Stimulated activated CD4-positive, alpha-beta T cell treated with anti-CD3 and anti-CD28 coated beads, TNF-alpha, amount 100 ng/mL, for 4 hours (primary cell): ENCODE data around the gene TNNT3.

ENCODE experiments used
- DNase-seq, 3 experiments: peaks; one replicate each; pipeline ENCODE4 v3.0.0-alpha.2; 2020; ENCODE audit warnings: low read depth in 3 of 3

TNNT3 gene

DNA sequence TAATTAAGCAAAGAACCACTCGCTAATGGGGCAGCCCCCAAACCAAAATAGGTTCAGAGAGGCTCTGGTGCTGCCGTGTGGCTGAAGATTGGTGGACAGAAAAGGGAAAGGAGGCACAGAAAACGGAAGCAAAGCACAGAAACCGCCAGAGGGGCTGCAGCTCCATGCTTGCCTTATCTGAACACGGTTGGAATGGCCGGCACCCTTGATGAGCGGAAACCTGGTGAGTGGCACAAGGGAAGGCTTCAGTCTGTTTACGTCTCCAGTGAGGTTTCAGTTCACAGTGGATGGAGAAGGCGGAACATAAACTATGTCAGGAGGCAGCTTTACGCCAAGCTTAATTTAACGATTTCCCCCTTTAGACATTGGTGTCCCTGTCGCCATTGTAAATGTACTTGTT is 22.6 kb upstream of the TNNT3 start:
- DNase-seq = no peak

- DNase-seq = no peak
These were observed 20.4 kb upstream of the TNNT3 start for GRCh38 chr11:1899090-1899489.

GRCh38 chr11:1899686-1900085 is 19.8 kb upstream of the TNNT3 start:
- no peak for DNase-seq

DNA sequence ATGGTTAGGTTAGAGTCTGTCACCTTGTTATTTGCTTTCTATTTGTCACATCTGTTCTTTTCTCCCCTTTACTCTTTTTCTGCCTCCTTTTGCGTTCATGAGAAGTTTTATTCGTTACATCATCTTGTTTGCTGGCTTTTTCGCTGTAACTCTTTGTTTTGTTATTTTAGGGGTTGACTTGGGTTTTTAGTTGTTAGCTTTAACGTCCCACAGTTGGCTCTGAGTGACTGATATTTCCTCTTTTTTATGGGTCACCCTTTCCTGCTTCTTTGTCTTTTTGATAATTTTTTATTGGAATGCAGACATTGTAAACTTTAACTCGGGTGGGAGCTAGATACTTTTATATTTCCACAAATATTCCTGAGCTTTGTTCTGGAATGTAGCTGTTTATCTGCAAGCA is 13.3 kb upstream of the TNNT3 start:
- no peak for DNase-seq

DNA sequence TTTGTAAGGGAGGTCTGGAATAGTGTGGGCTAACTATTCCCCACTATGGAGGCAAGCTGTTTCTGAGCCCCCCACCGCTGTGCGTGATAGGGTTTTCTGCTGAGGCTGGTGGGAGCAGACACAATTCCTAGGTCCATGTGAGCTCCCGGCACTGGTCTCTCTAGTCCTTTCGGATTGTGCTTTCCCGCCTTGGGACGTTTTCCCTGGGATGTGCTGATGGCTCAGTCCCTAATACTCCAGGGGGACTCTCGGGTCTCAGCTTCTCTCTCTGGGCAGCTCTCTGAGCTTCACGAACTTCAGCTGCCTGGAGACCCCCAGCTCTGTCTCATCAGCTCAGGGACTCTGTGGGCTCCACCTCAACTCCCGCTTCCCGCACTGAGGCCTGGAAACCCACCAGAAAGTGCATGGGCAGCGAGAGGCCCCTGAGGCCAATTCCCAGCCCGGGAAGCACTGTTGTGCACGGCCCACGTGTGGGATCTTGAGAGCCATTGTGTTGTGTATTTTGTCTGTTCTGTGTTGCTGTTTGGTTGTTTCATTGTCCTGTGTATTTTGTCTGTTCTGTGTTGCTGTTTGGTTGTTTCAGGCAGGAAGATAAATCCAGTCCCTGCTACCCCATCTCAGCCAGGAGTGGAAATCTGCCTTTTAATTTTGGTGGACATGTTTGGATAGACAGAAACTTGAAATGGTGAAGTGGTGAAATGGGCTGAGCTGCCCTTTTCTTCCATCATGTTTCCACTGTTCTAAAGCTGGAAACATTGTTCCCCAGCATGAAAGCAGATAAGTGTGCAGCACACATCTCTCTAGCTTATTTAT is 12.7 kb upstream of the TNNT3 start:
- no peak for DNase-seq

DNA sequence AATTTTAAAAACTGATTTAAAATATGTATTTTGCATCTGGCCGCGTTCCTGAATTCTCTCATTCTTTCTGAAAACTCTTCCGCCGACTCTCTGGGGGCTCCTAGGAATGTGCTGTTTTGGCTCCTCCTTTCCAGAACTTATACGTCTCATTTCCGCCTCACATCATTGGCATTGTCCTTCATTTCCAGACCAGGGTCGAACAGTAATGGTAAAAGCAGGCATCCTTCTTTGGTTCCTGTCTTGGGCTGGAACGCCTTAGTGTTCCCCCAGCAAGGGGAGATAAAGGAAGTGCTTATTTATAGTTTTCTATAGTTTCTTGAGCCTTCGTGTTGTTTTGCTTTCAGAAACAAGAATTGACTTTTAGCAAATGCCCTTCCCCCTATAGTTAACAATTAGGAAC is 10.9 kb upstream of the TNNT3 start:
- DNase-seq = no peak

DNA sequence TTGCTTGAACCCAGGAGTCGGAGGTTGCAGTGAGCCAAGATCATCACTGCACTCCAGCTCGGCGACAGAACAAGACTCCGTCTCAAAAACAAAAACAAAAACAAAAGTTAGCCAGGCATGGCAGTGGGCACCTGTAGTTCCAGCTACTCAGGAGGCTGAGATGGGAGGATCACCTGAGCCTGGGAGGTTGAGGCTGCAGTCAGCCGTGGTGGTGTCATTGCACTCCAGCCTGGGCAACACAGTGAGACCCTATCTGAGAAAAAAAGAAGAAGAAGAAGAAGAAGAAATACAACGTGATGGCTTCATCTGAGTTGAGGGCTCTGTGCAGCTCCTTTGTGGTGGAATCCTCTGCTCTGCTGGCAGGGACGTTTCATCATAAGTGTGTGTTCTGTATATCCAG is 10.0 kb upstream of the TNNT3 start:
- DNase-seq = no peak

- no peak for DNase-seq
These were observed 7.1 kb upstream of the TNNT3 start for GRCh38 chr11:1912289-1912878.

- no peak for DNase-seq
These were observed 6.0 kb upstream of the TNNT3 start for GRCh38 chr11:1913271-1914060.

GRCh38 chr11:1915795-1916131 is 3.7 kb upstream of the TNNT3 start:
- no peak for DNase-seq

- DNase-seq = no peak
These were observed 3.1 kb upstream of the TNNT3 start for GRCh38 chr11:1916132-1916985.

GRCh38 chr11:1916986-1917522 is 2.4 kb upstream of the TNNT3 start:
- DNase-seq = no peak

GRCh38 chr11:1917523-1918435 is 1.7 kb upstream of the TNNT3 start:
- DNase-seq = no peak

DNA sequence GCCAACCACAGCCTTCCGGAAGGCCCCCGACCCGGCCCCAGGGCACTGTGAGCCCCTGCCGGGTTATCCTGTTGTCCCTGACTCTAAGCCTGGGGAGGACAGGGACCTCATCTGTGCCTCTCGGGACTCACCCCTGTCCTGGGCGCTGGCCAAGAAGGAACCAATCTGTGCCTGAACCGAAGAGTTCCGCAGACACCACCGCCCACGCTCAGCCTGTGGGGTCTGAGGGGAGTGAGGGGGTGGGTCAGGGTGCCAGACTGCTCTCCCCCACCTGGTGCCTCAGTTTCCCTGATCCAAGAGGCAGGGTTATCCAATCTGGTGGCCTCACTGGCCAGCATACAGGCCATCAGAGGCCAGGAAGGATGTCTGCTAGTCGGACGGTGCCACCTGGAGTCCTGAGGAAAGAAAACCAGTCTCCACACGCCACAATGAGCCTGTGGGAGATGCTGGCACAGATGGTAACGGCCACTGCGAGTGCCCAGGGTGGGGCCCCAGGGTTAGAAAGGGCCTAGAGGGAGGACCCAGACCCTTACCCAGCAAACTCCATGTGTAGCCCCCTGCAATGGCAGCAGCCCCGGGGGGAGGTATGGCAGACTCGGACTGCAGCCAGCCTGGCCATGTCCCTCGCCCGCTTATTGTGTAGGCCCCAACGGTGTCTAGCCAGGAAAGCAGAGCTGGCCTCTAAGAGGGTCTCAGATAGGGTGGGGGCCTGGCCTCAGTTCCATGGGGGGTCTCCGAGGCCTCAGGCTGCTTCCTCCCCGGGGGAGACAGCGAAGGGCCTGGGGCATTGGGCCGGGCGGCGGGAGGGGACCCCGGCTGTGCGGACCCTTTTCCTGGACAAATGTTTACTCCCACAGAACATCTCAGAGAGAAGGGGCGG is 827 bp upstream of the TNNT3 start:
- DNase-seq = no peak

GRCh38 chr11:1920128-1920908 is 815 bp downstream of the TNNT3 start:
- no peak for DNase-seq

DNA sequence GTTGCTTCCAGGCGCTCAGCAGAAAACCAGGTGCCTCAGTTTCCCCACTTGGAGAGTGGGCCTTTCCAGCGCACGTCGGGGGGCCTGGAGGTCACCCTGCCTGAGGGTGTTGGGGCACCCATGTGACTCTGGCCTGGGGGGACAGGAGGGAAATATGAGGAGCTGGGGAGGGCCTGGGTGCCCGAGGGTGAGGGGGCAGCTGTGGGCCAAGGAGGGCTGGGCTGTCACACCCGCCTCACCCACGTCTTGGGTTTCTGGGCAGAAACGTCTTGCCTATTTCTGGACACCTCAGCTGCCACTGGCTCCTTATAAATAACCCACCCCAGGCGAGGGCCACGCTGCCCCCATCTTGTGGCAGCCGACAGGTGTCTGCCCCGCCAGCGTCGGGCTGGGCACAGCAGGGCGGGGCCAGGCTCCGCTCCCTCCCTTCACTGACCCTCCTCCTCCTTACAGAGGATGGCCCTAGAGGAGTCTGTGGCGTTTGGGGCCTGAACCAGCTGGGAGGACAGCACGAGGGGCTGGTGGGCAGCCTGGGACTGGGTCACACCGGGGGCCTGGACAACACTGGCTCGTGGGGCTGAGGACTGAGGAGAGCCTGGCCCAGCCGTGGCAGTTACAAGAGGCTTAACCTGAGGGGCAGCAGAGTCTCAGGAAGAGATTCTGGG is 1.5 kb downstream of the TNNT3 start:
- no peak for DNase-seq

GRCh38 chr11:1921574-1922141 is 2.2 kb downstream of the TNNT3 start:
- DNase-seq = no peak
